Vagina (tissue), 2 donors: ENCODE results near the gene ELL2.

Experiments
- POLR2A ChIP-seq, 2 donors: fragments of 450-650 bp; IDR thresholded peaks; one replicate each; pipeline ENCODE4 v1.6.1; 2017; ENCODE audit warnings: antibody characterized with exemption in 2 of 2, mild to moderate bottlenecking in 2 of 2, moderate library complexity in 2 of 2
- TF ChIP-seq, protein P1 (sequence below), 3 experiments: fragments of 450-650 bp in 2 of 3; fragments of 200-600 bp in 1 of 3; sonication (generic) in 1 of 3; IDR thresholded peaks; one replicate each; pipeline ENCODE4 v1.5.1; 2017 to 2019; ENCODE audit warnings: antibody characterized with exemption in 3 of 3, mild to moderate bottlenecking in 2 of 3, moderate library complexity in 2 of 3

DNA sequence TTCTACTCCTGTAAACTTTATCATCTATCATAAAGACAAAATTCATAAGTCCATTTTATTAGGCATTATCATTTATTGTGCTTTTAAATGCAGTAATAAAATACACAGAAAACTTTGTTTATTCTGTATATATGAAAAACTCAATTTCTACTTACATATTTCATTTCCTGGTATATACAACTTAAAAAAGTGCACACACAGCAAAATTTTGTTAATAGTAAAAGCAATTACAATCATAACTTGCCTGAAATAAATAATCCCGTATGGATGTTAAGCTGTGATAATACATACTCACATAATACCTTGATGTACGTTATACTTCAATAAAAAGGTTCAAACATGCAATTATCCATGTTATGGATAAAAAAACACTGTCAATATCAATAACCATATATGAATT, 19.2 kb downstream of the ELL2 start:
- TF ChIP-seq, protein P1, sequence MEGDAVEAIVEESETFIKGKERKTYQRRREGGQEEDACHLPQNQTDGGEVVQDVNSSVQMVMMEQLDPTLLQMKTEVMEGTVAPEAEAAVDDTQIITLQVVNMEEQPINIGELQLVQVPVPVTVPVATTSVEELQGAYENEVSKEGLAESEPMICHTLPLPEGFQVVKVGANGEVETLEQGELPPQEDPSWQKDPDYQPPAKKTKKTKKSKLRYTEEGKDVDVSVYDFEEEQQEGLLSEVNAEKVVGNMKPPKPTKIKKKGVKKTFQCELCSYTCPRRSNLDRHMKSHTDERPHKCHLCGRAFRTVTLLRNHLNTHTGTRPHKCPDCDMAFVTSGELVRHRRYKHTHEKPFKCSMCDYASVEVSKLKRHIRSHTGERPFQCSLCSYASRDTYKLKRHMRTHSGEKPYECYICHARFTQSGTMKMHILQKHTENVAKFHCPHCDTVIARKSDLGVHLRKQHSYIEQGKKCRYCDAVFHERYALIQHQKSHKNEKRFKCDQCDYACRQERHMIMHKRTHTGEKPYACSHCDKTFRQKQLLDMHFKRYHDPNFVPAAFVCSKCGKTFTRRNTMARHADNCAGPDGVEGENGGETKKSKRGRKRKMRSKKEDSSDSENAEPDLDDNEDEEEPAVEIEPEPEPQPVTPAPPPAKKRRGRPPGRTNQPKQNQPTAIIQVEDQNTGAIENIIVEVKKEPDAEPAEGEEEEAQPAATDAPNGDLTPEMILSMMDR (IDR thresholded peaks at IDR 0.05) = no peak
- TF ChIP-seq POLR2A (IDR thresholded peaks at IDR 0.05) = no peak
